Muscle of leg (tissue), 16 donors: ENCODE measurements around the gene ANKRD2. TPM values are rescaled to one million over a fixed set of nuclear protein-coding genes. Genes with fewer than 3 reads are reported as not detected.
A peak's percentile ranks its signal among the peaks of the same experiment; 100 is the strongest.
"Not testable (repeated sequence)": the region's sequence is repeated elsewhere in the genome, so short reads cannot be mapped to it uniquely, and the experiment has no call there.

Source experiments
- DNase-seq: peaks from one replicate; pipeline ENCODE4 v3.0.0; 2013
- H3K27ac ChIP-seq: one replicate; pipeline ENCODE4 v1.5.1; 2013; ENCODE audit warnings: mild to moderate bottlenecking, low read length, control low read depth
- H3K27me3 ChIP-seq: one replicate; pipeline ENCODE4 v1.6.1; 2013; ENCODE audit warnings: low read length; ENCODE audit not compliant: control insufficient read depth, insufficient read depth
- H3K36me3 ChIP-seq: one replicate; pipeline ENCODE4 v1.6.1; 2013; ENCODE audit warnings: low read length; ENCODE audit not compliant: control insufficient read depth, insufficient read depth
- H3K4me1 ChIP-seq: one replicate; pipeline ENCODE4 v1.6.1; 2013; ENCODE audit warnings: low read length; ENCODE audit not compliant: control insufficient read depth, insufficient read depth
- H3K4me3 ChIP-seq: one replicate; pipeline ENCODE4 v1.5.1; 2013; ENCODE audit warnings: low read length, control low read depth
- H3K9me3 ChIP-seq: replicated peaks from 2 replicates; pipeline ENCODE4 v1.6.1; 2013; ENCODE audit warnings: low read depth, low read length; ENCODE audit not compliant: control insufficient read depth
- WGBS: methylation state at CpG from one replicate; pipeline ENCODE4 v1.1.5; 2013; ENCODE audit warnings: missing lambda C conversion rate; ENCODE audit not compliant: insufficient coverage; 5-methylcytosine and 5-hydroxymethylcytosine counted together
- long read RNA-seq, 11 donors: transcript quantifications; one replicate each; lab custom pipeline, GENCODE V29; 2026
- polyA plus RNA-seq, 8 donors: library from polyadenylated mRNA; unstranded; fragments of 120-200 nt; gene quantifications; one replicate each; pipeline versions ENCODE4 v1.2.1 to v1.2.3, GENCODE V29; 2013; ENCODE audit warnings: inconsistent platforms in 1 of 8, low replicate concordance in 1 of 8; ENCODE audit not compliant: insufficient read length in 8 of 8, insufficient read depth in 1 of 8
- total RNA-seq: library from RNA; stranded (reverse); fragments of 120-200 nt; gene quantifications from one replicate; pipeline ENCODE4 v1.2.4, GENCODE V29; 2013

The ANKRD2 gene, protein sequence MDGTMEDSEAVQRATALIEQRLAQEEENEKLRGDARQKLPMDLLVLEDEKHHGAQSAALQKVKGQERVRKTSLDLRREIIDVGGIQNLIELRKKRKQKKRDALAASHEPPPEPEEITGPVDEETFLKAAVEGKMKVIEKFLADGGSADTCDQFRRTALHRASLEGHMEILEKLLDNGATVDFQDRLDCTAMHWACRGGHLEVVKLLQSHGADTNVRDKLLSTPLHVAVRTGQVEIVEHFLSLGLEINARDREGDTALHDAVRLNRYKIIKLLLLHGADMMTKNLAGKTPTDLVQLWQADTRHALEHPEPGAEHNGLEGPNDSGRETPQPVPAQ
- 27.6 TPM for total RNA-seq
- polyA plus RNA-seq, result 10 to 100 TPM in 6 of 8 donors, 1 to 10 TPM in 2; 6.4 to 34.6 (median 16.1) TPM
- long read RNA-seq, donor 1, partial matches to known transcripts, result 0 of 3 reads
- long read RNA-seq, donor 1, other reads (novel, unspliced or antisense), result 0 of 3 reads
- long read RNA-seq, donor 2, result 0 reads
- long read RNA-seq, donor 3, partial matches to known transcripts, result 11 of 13 reads
- long read RNA-seq, donor 3, other reads (novel, unspliced or antisense), result 0 of 13 reads
- long read RNA-seq, donor 4, result 0 reads
- long read RNA-seq, donor 5, result 0 reads
- long read RNA-seq, donor 6, transcript ANKRD2-202 (9 exons, 1,449 nt), result major isoform, 6 of 13 reads
- long read RNA-seq, donor 6, partial matches to known transcripts, result 7 of 13 reads
- long read RNA-seq, donor 6, other reads (novel, unspliced or antisense), result 0 of 13 reads
- long read RNA-seq, donor 7, partial matches to known transcripts, result 16 of 18 reads
- long read RNA-seq, donor 7, other reads (novel, unspliced or antisense), result 0 of 18 reads
- long read RNA-seq, donor 8, partial matches to known transcripts, result 0 of 3 reads
- long read RNA-seq, donor 8, other reads (novel, unspliced or antisense), result 0 of 3 reads
- long read RNA-seq, donor 9, transcript ANKRD2-202 (9 exons, 1,449 nt), result major isoform, 8 of 24 reads
- long read RNA-seq, donor 9, partial matches to known transcripts, result 16 of 24 reads
- long read RNA-seq, donor 9, other reads (novel, unspliced or antisense), result 0 of 24 reads
- long read RNA-seq, donor 10, partial matches to known transcripts, result 0 of 1 reads
- long read RNA-seq, donor 10, other reads (novel, unspliced or antisense), result 0 of 1 reads
- long read RNA-seq, donor 11, transcript ANKRD2-202 (9 exons, 1,449 nt), result major isoform, 5 of 14 reads
- long read RNA-seq, donor 11, partial matches to known transcripts, result 9 of 14 reads
- long read RNA-seq, donor 11, other reads (novel, unspliced or antisense), result 0 of 14 reads

DNA sequence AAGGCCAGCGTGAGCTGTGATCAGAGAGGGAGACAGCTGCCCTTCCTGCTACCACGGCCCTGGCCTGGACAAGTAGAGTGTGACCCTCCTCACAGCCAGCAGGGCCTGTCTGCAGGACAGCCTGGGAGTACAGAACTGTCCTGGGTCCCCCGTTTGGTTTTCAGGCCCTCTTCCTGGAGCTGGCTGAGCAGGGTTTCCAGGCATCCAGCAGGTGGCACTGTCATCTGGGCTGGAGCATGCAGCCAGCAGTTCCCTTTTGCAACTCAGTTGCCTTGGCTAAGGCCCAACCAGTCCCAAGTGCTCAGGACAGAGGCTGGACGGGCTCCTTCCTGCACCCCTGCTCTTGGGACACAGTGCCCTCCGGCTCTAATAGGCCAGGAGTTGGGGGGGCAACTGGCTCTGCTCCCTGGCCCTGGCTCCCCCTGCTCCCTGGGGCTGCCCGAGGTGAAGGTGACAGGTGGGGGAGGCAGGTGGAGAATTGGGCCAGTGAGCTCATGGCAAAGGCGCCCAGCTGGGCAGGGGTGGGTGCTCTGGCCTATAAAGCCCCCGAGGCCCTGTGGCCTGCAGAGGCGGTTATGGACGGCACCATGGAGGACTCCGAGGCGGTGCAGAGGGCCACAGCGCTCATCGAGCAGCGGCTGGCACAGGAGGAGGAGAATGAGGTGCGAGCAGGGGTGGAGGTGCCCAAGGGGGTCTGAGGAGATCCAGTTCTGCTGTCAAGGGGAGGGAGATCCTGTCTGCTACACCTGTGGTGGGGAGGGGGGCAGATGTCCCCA lies at the start of gene ANKRD2:
Gene ANKRD2, plus strand, starts transcription at position 566 of the 776 bp plus-strand sequence. Its CDS starts 10 bp downstream, at position 576.
- Histone ChIP-seq H3K27ac (peak within 1 kb of the TSS; percentile 86), H3K9me3 (no peaks in the 10 kb centered on the region), H3K4me1 (peaks cover 54% of the 10 kb centered on the region), H3K4me3 (no peak within 1 kb of the TSS), H3K36me3 (peaks cover 23% of the 10 kb centered on the region), H3K27me3 (no peaks in the 10 kb centered on the region)
- WGBS, result 63% methylated on average over 15 of the region's 16 CpGs
- peak; percentile 84 for DNase-seq

DNA sequence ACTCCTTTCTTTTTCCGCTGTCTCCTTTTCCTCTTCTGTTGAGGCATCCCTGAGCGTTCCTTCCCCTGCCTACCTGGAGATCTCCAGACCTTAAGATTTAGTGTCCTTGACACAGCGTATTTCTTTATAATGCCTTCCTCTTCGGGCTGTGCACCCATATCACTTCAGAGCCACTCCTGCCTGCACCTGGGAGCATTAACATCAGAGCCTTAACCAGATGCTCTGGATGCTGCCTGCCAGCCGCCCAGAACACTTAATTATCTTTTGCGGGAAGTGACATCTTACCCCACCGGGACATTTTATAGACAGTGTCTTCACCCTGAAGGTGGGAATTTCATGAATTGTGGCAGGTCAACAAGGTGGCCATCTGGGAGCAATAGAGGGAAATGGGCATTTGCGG lies 49.6 kb upstream of the ANKRD2 start:
- peaks cover 2% of the 10 kb centered on the region for H3K27me3 ChIP-seq
- H3K9me3 ChIP-seq, result no peaks in the 10 kb centered on the region
- no peak overlapping the region for H3K27ac ChIP-seq
- H3K4me3 ChIP-seq, result no peak overlapping the region
- 80% methylated on average over 5 of the region's 8 CpGs for WGBS
- peaks cover 51% of the 10 kb centered on the region for H3K4me1 ChIP-seq
- no peaks in the 10 kb centered on the region for H3K36me3 ChIP-seq
- DNase-seq, result no peak

DNA sequence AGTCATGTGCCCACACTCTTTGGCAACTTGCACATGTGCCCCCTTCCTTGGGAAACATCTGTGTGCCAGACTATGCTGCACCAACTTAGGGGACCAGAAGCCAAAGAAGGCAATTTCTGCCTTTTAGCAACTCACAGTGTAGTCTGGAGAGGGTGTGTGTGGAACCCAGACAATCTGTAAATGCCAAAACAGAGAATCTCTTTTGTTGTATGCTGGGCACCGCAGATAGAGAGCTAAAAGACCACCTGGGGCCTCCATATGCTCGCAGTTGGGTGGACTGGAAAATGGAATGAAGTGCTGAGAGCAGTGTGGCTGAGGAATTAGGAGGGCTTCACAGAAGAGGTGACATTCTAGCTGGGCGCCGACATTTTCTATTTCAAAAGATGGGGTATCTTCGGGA lies 47.5 kb upstream of the ANKRD2 start:
- H3K9me3 ChIP-seq, result no peaks in the 10 kb centered on the region
- H3K27me3 ChIP-seq, result peaks cover 2% of the 10 kb centered on the region
- H3K4me1 ChIP-seq, result peaks cover 30% of the 10 kb centered on the region
- no peaks in the 10 kb centered on the region for H3K36me3 ChIP-seq
- 89% methylated on average over 5 of the region's 5 CpGs for WGBS
- H3K27ac ChIP-seq, result no peak overlapping the region
- DNase-seq, result no peak
- no peak overlapping the region for H3K4me3 ChIP-seq

DNA sequence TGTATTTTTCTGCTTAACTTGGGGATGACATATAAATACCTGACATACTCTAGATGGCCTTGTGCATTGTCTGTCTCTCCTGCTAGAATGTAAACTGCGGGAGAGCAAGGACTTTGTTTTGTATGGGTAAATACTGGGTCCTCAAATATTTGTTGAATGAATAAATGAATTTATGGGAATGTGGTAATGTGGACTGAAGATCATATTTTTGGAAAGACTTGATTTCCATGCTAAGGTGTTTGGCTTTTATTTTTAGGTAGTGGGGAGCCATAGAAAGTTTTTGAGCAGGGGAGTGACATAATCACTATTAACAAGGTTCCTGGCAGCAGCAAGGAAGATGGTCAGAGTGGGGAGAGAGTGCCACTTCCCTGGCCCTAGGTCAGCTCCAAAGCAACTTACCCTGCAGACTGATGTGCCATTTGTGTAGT lies 46.9 kb upstream of the ANKRD2 start:
- no peak overlapping the region for H3K27ac ChIP-seq
- no peaks in the 10 kb centered on the region for H3K36me3 ChIP-seq
- DNase-seq, result no peak
- H3K27me3 ChIP-seq, result peaks cover 2% of the 10 kb centered on the region
- 86% methylated on average over 1 of the region's 1 CpG for WGBS
- H3K4me3 ChIP-seq, result no peak overlapping the region
- peaks cover 24% of the 10 kb centered on the region for H3K4me1 ChIP-seq
- H3K9me3 ChIP-seq, result no peaks in the 10 kb centered on the region

DNA sequence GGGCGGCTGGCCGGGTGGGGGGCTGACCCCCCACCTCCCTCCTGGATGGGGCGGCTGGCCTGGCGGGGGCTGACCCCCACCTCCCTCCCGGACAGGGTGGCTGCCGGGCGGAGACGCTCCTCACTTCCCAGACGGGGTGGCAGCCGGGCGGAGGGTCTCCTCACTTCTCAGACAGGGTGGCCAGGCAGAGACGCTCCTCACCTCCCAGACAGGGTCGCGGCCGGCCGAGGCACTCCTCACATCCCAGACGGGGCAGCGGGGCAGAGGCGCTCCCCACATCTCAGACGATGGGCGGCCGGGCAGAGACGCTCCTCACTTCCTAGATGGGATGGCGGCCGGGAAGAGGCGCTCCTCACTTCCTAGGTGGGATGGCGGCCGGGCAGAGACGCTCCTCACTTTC lies 43.7 kb upstream of the ANKRD2 start:
- H3K4me3 ChIP-seq, H3K27me3 ChIP-seq, DNase-seq, H3K27ac ChIP-seq, H3K36me3 ChIP-seq, H3K9me3 ChIP-seq: not testable (repeated sequence)
- no CpG with 5 or more reads among the region's 29 CpGs for WGBS
- peaks cover 17% of the 10 kb centered on the region for H3K4me1 ChIP-seq

DNA sequence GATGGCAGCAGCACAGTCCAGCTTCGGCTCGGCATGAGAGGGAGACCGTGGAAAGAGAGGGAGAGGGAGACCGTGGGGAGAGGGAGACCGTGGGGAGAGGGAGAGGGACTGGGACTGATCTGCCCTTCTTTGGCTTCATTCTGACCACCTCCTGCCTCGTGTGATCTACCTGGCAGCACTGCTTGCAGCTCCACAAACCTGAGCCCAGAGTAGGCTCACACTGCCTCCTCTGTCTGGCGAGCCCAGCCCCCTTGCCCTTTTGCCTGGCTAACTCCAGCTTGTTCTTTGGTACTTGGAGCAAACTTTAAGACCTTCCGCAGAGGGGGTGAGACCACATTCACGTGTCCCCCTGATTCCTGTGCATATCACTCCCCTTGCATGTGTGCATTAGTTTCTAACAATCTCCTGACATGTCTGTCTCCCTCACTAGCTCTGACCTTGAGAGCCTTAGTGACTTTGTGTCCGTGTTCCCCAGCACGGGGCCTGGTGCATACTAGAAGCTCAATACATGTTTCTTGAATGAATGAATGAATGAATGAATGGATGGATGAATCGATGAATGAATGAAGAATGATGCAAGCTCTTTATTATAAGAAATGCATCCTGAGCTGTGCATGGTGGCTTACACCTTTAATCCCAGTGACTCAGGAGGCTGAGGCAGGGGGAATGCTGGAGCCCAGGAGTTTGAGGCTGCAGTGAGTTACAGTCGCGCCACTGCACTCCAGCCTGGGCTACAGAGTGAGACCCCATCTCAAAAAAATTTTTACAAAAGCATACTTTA lies 42.7 kb upstream of the ANKRD2 start:
- H3K36me3 ChIP-seq, result no peaks in the 10 kb centered on the region
- H3K4me1 ChIP-seq, result peaks cover 21% of the 10 kb centered on the region
- 87% methylated on average over 4 of the region's 14 CpGs for WGBS
- DNase-seq, result no peak
- no peak overlapping the region for H3K27ac ChIP-seq
- no peak overlapping the region for H3K4me3 ChIP-seq
- H3K9me3 ChIP-seq, result no peaks in the 10 kb centered on the region
- no peaks in the 10 kb centered on the region for H3K27me3 ChIP-seq

DNA sequence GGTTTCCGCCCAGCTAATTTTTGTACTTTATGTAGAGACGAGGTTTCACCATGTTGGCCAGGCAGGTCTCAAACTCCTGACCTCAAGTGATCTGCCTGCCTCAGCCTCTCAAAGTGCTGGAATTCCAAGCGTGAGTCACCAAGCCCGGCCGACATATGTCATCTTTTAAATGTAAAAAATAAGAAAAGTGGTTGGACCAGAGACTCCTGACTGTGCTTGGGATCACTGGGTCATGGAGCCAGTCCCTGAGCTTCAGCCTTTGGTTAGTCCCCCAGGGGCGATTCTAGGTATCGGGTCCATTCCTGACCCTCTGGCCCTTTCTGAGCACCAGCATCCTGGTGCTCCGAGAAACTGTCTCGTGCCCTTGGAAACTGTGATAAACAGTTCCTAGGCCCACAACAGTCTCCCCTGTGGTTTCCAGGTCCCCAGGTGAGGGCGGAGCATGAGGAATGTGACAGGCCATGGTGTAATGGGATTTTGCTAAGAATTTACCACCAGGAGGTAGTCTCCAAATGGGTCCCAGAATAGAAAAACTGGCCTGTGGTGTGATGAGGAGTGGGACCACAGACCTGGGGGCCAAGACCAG lies 41.1 kb upstream of the ANKRD2 start:
- no peak for DNase-seq
- 92% methylated on average over 6 of the region's 10 CpGs for WGBS
- no peak overlapping the region for H3K4me3 ChIP-seq
- H3K4me1 ChIP-seq, result peaks cover 21% of the 10 kb centered on the region
- no peaks in the 10 kb centered on the region for H3K36me3 ChIP-seq
- no peak overlapping the region for H3K27ac ChIP-seq
- H3K27me3 ChIP-seq, result no peaks in the 10 kb centered on the region
- H3K9me3 ChIP-seq, result no peaks in the 10 kb centered on the region

DNA sequence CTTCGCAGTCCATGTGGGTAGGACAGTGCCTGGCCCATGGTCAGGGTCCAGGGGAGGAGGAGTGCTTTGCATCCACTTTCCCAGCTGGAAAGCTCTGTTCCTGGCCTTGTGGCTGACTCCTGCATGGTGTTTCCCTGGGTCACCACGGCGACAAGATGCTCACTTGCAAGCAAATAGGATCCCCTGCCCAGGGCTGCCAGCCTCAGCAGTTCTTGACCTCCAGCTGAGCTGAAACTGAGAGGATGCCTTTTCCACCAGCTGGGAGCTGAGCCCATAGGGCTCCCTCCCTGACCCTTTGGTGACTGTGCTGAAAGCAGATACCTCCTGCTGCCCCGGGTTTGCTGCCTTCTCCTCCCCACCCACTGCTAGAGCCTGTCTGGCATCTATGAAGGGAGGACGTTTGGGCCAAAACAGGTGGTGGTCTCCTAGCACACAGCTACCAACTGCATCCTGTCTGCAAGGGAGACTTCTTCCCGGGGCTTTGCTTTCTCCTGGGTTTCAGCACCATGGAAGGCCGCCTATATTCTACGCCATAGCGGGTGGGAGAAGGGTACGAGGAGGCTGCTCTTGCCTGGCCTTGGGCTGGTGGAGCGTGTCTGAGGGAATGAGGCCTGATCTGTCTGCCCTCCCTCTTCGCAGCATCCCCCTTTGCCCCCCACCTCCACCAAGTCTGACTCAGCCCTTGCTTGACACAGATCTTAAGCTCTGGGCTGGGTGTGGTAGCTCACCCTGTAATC lies 39.5 kb upstream of the ANKRD2 start:
- no peak overlapping the region for H3K4me3 ChIP-seq
- WGBS, result 68% methylated on average over 5 of the region's 12 CpGs
- H3K27me3 ChIP-seq, result no peaks in the 10 kb centered on the region
- peak; percentile 50 for DNase-seq
- no peaks in the 10 kb centered on the region for H3K9me3 ChIP-seq
- peaks cover 21% of the 10 kb centered on the region for H3K4me1 ChIP-seq
- H3K27ac ChIP-seq, result peak overlapping the region; percentile 62
- H3K36me3 ChIP-seq, result peaks cover 3% of the 10 kb centered on the region
